Measurements from ENCODE around the gene SKP1.

SKP1 gene

DNA sequence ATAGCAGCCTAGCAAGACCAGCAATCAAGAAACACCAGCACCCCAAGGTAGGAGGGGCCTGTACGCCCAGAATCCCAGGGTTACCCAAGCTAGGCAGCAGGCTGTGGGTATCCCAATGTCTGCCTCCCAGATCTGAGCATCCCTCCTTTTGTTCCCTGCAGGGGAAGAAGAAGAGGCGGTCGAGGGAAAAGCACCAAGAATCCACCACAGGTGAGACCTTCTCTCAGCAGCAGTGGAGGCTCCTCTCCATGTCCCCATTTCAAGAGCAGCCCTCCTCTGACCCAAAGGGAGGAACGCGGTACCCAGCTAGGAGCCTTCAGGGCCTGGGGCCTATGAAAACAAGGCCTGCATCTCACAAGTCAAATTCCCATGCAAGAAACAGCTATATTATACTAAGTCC, 33.3 kb downstream of the SKP1 start:
- peaks cover 19% of the 10 kb centered on the region for H3K4me1 ChIP-seq (ENCODE audit: control insufficient read depth, insufficient read depth, low read length, poor library complexity, severe bottlenecking)
- no peaks in the 10 kb centered on the region for H3K27me3 ChIP-seq (replicated peaks; ENCODE audit: control insufficient read depth, insufficient read depth, low read length, poor library complexity, severe bottlenecking)
- no peak overlapping the region for H3K4me3 ChIP-seq (ENCODE audit: insufficient read depth, low read depth, low read length, poor library complexity, severe bottlenecking)
- no peaks in the 10 kb centered on the region for H3K9me3 ChIP-seq (ENCODE audit: control insufficient read depth, low read length)
- H3K27ac ChIP-seq (ENCODE audit: insufficient read depth, low read length, poor library complexity, severe bottlenecking): no peak overlapping the region
- DNase-seq: no peak
- peaks cover 89% of the 10 kb centered on the region for H3K36me3 ChIP-seq (ENCODE audit: control insufficient read depth, insufficient read depth, low read length)

GRCh38 chr5:134142806-134143205, 33.9 kb downstream of the SKP1 start:
- Histone ChIP-seq H3K4me1 (ENCODE audit: control insufficient read depth, insufficient read depth, low read length, poor library complexity, severe bottlenecking) (peaks cover 25% of the 10 kb centered on the region), H3K4me3 (ENCODE audit: insufficient read depth, low read depth, low read length, poor library complexity, severe bottlenecking) (no peak overlapping the region), H3K9me3 (ENCODE audit: control insufficient read depth, low read length) (no peaks in the 10 kb centered on the region), H3K36me3 (ENCODE audit: control insufficient read depth, insufficient read depth, low read length) (peaks cover 96% of the 10 kb centered on the region), H3K27ac (ENCODE audit: insufficient read depth, low read length, poor library complexity, severe bottlenecking) (no peak overlapping the region), H3K27me3 (replicated peaks; ENCODE audit: control insufficient read depth, insufficient read depth, low read length, poor library complexity, severe bottlenecking) (no peaks in the 10 kb centered on the region)
- no peak for DNase-seq

GRCh38 chr5:134142052-134142451, 34.7 kb downstream of the SKP1 start:
- H3K4me1 ChIP-seq (ENCODE audit: control insufficient read depth, insufficient read depth, low read length, poor library complexity, severe bottlenecking): peaks cover 33% of the 10 kb centered on the region
- H3K27ac ChIP-seq (ENCODE audit: insufficient read depth, low read length, poor library complexity, severe bottlenecking): no peak overlapping the region
- H3K4me3 ChIP-seq (ENCODE audit: insufficient read depth, low read depth, low read length, poor library complexity, severe bottlenecking): no peak overlapping the region
- H3K36me3 ChIP-seq (ENCODE audit: control insufficient read depth, insufficient read depth, low read length): peaks cover 97% of the 10 kb centered on the region
- DNase-seq: no peak
- H3K9me3 ChIP-seq (ENCODE audit: control insufficient read depth, low read length): no peaks in the 10 kb centered on the region
- no peaks in the 10 kb centered on the region for H3K27me3 ChIP-seq (replicated peaks; ENCODE audit: control insufficient read depth, insufficient read depth, low read length, poor library complexity, severe bottlenecking)

GRCh38 chr5:134141331-134142050, 35.3 kb downstream of the SKP1 start:
- H3K9me3 ChIP-seq (ENCODE audit: control insufficient read depth, low read length): no peaks in the 10 kb centered on the region
- H3K4me3 ChIP-seq (ENCODE audit: insufficient read depth, low read depth, low read length, poor library complexity, severe bottlenecking): no peak overlapping the region
- peaks cover 96% of the 10 kb centered on the region for H3K36me3 ChIP-seq (ENCODE audit: control insufficient read depth, insufficient read depth, low read length)
- peaks cover 39% of the 10 kb centered on the region for H3K4me1 ChIP-seq (ENCODE audit: control insufficient read depth, insufficient read depth, low read length, poor library complexity, severe bottlenecking)
- no peak for DNase-seq
- peak overlapping the region; percentile 98 for H3K27ac ChIP-seq (ENCODE audit: insufficient read depth, low read length, poor library complexity, severe bottlenecking)
- H3K27me3 ChIP-seq (replicated peaks; ENCODE audit: control insufficient read depth, insufficient read depth, low read length, poor library complexity, severe bottlenecking): no peaks in the 10 kb centered on the region

- peak in 2 of 3 donors; percentile 43 to 51 for DNase-seq
- Histone ChIP-seq H3K27me3 (replicated peaks; ENCODE audit: control insufficient read depth, insufficient read depth, low read length, poor library complexity, severe bottlenecking) (no peaks in the 10 kb centered on the region), H3K4me1 (ENCODE audit: control insufficient read depth, insufficient read depth, low read length, poor library complexity, severe bottlenecking) (peaks cover 47% of the 10 kb centered on the region), H3K27ac (ENCODE audit: insufficient read depth, low read length, poor library complexity, severe bottlenecking) (peak overlapping the region; percentile 98), H3K4me3 (ENCODE audit: insufficient read depth, low read depth, low read length, poor library complexity, severe bottlenecking) (no peak overlapping the region), H3K9me3 (ENCODE audit: control insufficient read depth, low read length) (no peaks in the 10 kb centered on the region), H3K36me3 (ENCODE audit: control insufficient read depth, insufficient read depth, low read length) (peaks cover 96% of the 10 kb centered on the region)
Measured at GRCh38 chr5:134140530-134141201, 36.1 kb downstream of the SKP1 start.

DNA sequence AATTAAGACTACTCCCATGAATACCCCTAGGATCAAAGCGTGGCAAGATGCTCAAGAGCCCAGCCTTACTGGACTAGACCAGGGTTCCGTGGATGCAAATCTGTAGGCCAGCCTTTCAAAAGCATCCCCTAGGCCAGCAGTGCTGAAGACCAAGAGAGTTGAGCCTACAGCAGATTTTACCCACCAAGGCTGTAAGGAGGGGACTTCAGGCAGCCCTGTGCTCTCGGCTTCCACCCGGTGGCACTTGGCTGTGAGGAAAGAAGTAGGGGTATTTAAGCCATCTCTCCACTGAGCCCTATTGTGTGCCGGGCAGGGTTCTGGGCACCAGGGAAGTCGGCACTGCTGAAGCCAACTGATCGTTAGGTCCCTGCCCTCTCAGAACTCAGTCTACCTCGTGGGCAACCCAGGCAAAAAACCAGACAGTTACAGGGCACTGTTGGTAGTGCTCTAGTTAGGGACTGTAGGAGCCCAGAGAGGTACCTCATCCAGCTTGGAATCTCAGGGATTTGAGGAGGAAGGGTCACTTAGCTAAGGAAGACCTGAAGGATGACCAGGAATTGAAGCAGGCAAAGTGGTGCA, 36.8 kb downstream of the SKP1 start:
- Histone ChIP-seq H3K4me1 (ENCODE audit: control insufficient read depth, insufficient read depth, low read length, poor library complexity, severe bottlenecking) (peaks cover 54% of the 10 kb centered on the region), H3K9me3 (ENCODE audit: control insufficient read depth, low read length) (no peaks in the 10 kb centered on the region), H3K27me3 (replicated peaks; ENCODE audit: control insufficient read depth, insufficient read depth, low read length, poor library complexity, severe bottlenecking) (no peaks in the 10 kb centered on the region), H3K27ac (ENCODE audit: insufficient read depth, low read length, poor library complexity, severe bottlenecking) (peak overlapping the region; percentile 98), H3K36me3 (ENCODE audit: control insufficient read depth, insufficient read depth, low read length) (peaks cover 91% of the 10 kb centered on the region), H3K4me3 (ENCODE audit: insufficient read depth, low read depth, low read length, poor library complexity, severe bottlenecking) (no peak overlapping the region)
- DNase-seq: no peak

- H3K4me1 ChIP-seq (ENCODE audit: control insufficient read depth, insufficient read depth, low read length, poor library complexity, severe bottlenecking): peaks cover 59% of the 10 kb centered on the region
- H3K36me3 ChIP-seq (ENCODE audit: control insufficient read depth, insufficient read depth, low read length): peaks cover 91% of the 10 kb centered on the region
- peak overlapping the region; percentile 98 for H3K27ac ChIP-seq (ENCODE audit: insufficient read depth, low read length, poor library complexity, severe bottlenecking)
- no peak for DNase-seq
- no peaks in the 10 kb centered on the region for H3K9me3 ChIP-seq (ENCODE audit: control insufficient read depth, low read length)
- H3K27me3 ChIP-seq (replicated peaks; ENCODE audit: control insufficient read depth, insufficient read depth, low read length, poor library complexity, severe bottlenecking): no peaks in the 10 kb centered on the region
- H3K4me3 ChIP-seq (ENCODE audit: insufficient read depth, low read depth, low read length, poor library complexity, severe bottlenecking): no peak overlapping the region
Measured at GRCh38 chr5:134139377-134139851, 37.3 kb downstream of the SKP1 start.

DNA sequence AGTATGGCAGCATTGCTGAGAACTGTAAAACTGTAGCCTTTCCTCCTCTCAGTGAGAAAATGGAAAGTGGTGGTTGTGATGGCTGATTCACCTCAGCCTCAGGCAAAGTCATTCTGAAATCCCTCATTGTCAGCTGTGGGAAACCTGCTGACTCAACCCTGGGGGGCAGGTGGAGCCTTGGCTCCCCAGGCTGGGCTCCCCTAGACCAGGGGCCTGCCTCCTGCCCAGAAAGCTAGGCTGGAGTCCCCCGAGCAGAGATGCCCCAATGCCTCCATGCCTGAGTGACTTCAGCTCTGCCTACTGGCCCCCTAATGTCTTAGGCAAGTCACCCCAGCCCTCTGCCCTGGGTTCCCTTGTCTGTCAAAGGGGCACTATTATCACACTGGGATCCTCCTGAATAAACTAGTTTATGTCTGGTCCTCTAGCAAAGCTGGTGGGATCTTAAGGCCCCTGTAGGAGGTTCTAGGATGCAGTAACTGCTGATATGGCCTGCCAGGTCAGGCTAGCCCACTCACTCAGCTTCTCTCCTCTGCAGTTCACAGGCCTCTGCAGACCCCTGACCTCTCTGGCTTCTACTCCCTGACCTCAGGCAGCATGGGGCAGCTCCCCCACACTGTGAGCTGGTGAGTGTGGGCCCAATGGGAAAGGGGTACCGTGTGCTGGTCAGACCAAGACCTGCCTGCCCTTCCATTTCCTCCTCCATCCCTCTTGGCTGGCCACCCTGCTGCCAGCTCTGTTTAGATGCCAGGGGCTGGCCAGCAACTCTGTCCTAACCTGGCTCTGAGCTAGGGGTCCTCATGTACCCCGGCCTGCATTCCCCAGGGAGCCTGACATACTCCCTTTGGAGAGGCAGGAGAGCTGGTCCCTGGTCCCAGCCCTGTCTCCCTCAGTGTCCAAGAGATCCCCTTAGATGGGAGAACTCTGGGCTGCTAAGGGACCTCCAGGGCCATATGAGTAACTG, 38.1 kb downstream of the SKP1 start:
- H3K4me1 ChIP-seq (ENCODE audit: control insufficient read depth, insufficient read depth, low read length, poor library complexity, severe bottlenecking): peaks cover 67% of the 10 kb centered on the region
- DNase-seq: no peak
- no peaks in the 10 kb centered on the region for H3K9me3 ChIP-seq (ENCODE audit: control insufficient read depth, low read length)
- H3K36me3 ChIP-seq (ENCODE audit: control insufficient read depth, insufficient read depth, low read length): peaks cover 91% of the 10 kb centered on the region
- peak overlapping the region; percentile 98 for H3K27ac ChIP-seq (ENCODE audit: insufficient read depth, low read length, poor library complexity, severe bottlenecking)
- no peaks in the 10 kb centered on the region for H3K27me3 ChIP-seq (replicated peaks; ENCODE audit: control insufficient read depth, insufficient read depth, low read length, poor library complexity, severe bottlenecking)
- H3K4me3 ChIP-seq (ENCODE audit: insufficient read depth, low read depth, low read length, poor library complexity, severe bottlenecking): no peak overlapping the region

DNA sequence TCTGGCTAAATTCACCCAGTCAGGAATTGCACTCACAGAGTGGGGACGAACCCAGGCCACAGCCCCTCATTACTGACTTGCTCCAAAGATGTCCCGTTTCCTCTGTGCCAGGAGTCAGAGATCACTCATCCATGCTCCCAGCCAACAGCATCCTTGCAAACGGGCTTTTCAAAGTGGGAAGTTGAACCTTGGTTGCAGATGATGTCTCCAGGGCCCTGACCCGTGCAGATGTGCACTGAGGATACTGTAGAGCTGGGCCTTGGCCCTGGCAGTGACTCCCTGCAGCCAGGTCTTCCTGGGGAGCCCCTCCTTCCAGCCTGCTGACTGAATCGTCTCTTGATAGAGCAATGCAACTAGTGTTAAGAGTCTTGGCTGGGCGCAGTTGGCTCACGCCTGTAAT, 40.0 kb downstream of the SKP1 start:
- peaks cover 83% of the 10 kb centered on the region for H3K36me3 ChIP-seq (ENCODE audit: control insufficient read depth, insufficient read depth, low read length)
- H3K4me3 ChIP-seq (ENCODE audit: insufficient read depth, low read depth, low read length, poor library complexity, severe bottlenecking): no peak overlapping the region
- H3K9me3 ChIP-seq (ENCODE audit: control insufficient read depth, low read length): no peaks in the 10 kb centered on the region
- H3K4me1 ChIP-seq (ENCODE audit: control insufficient read depth, insufficient read depth, low read length, poor library complexity, severe bottlenecking): peaks cover 83% of the 10 kb centered on the region
- H3K27me3 ChIP-seq (replicated peaks; ENCODE audit: control insufficient read depth, insufficient read depth, low read length, poor library complexity, severe bottlenecking): no peaks in the 10 kb centered on the region
- peak overlapping the region; percentile 98 for H3K27ac ChIP-seq (ENCODE audit: insufficient read depth, low read length, poor library complexity, severe bottlenecking)
- no peak for DNase-seq

Data from effector memory CD4-positive, alpha-beta T cell (primary cell).